Activated CD8-positive, alpha-beta T cell treated with anti-CD3 and anti-CD28 coated beads, Interleukin-2, amount 10 ng/mL, durations not matched to agents 7 days and 5 days (primary cell): ENCODE results near the gene PPM1L. TPM values are rescaled to one million over a fixed set of nuclear protein-coding genes. Genes with fewer than 3 reads are reported as not detected.
"Not testable (repeated sequence)": the region's sequence is repeated elsewhere in the genome, so short reads cannot be mapped to it uniquely, and the experiment has no call there.

ENCODE experiments used
- ATAC-seq: fragments of 150-1000 bp; cut with Tn5 transposase; one replicate; pipeline ENCODE4 v1.10.0; 2021; ENCODE audit warnings: moderate library complexity
- CTCF ChIA-PET: fragments of 350-600 bp; sonication (Branson Sonifier 250); formaldehyde crosslinking; loops from one replicate; lab custom pipeline; 2021; ENCODE audit warnings: antibody characterized with exemption; lab: Charles Lee
- POLR2A ChIA-PET: fragments of 350-600 bp; sonication (Branson Sonifier 250); formaldehyde crosslinking; loops from one replicate; lab custom pipeline; 2021; ENCODE audit warnings: antibody characterized with exemption; lab: Charles Lee
- DNase-seq: peaks from one replicate; pipeline ENCODE4 v3.0.0-alpha.2; 2020
- H3K27ac Mint-ChIP-seq: one replicate; pipeline ENCODE4 v1.8.0; 2021; ENCODE audit warnings: mild to moderate bottlenecking, mixed read lengths
- H3K27me3 Mint-ChIP-seq: one replicate; pipeline ENCODE4 v1.8.0; 2021; ENCODE audit warnings: low read depth, mixed read lengths
- H3K36me3 Mint-ChIP-seq: one replicate; pipeline ENCODE4 v1.8.0; 2021; ENCODE audit warnings: low read depth, mixed read lengths
- H3K4me1 Mint-ChIP-seq: one replicate; pipeline ENCODE4 v1.8.0; 2021; ENCODE audit warnings: low read depth, mixed read lengths
- H3K4me3 Mint-ChIP-seq: one replicate; pipeline ENCODE4 v1.8.0; 2021; ENCODE audit warnings: mild to moderate bottlenecking, mixed read lengths
- H3K9me3 Mint-ChIP-seq: one replicate; pipeline ENCODE4 v1.8.0; 2022; ENCODE audit warnings: mixed read lengths; ENCODE audit not compliant: insufficient read depth
- total RNA-seq, 2 experiments: library from RNA; stranded (reverse); gene quantifications; one replicate each; pipeline ENCODE4 v1.2.3, GENCODE V29; 2021

Gene PPM1L
- 1 to 10 TPM; 3.8 to 3.9 TPM for total RNA-seq

- Mint-ChIP-seq H3K27me3 (peaks cover 23% of the 10 kb centered on the region), H3K4me1 (peaks cover 31% of the 10 kb centered on the region), H3K4me3 (peak within 1 kb of the TSS; percentile 96), H3K27ac (peak within 1 kb of the TSS; percentile 95), H3K36me3 (no peaks in the 10 kb centered on the region), H3K9me3 (no peaks in the 10 kb centered on the region)
- DNase-seq (peak; percentile 60), ATAC-seq (peak; percentile 62)
- POLR2A ChIA-PET = interaction anchor here (0.6 to 0.8 kb wide), 2 partner anchors 13 to 275 kb away, joined by 3 read pairs; no protein-coding TSS in a partner anchor
- CTCF ChIA-PET = interaction anchor here (0.7 to 1.6 kb wide), 3 partner anchors 10 to 186 kb away, joined by 3 read pairs; no protein-coding TSS in a partner anchor
These were observed at the start of gene PPM1L for GRCh38 chr3:160755776-160756304. PPM1L (plus strand) TSS chr3:160756231.

GRCh38 chr3:160707187-160707794 lies 48.7 kb upstream of the PPM1L start:
- Mint-ChIP-seq H3K27me3 (peaks cover 26% of the 10 kb centered on the region), H3K36me3 (no peaks in the 10 kb centered on the region), H3K27ac (no peak overlapping the region), H3K9me3 (no peaks in the 10 kb centered on the region), H3K4me3 (no peak overlapping the region), H3K4me1 (no peaks in the 10 kb centered on the region)
- ATAC-seq = peak; percentile 57
- DNase-seq = peak; percentile 45
- ChIA-PET POLR2A (no interaction called here), CTCF (interaction anchor here (2.9 kb wide), 1 partner anchor 235 kb away, joined by 37 read pairs; no protein-coding TSS in a partner anchor)

GRCh38 chr3:160709477-160710182 lies 46.4 kb upstream of the PPM1L start:
- Mint-ChIP-seq H3K9me3 (no peaks in the 10 kb centered on the region), H3K27ac (no peak overlapping the region), H3K27me3 (peaks cover 20% of the 10 kb centered on the region), H3K4me3 (no peak overlapping the region), H3K36me3 (no peaks in the 10 kb centered on the region), H3K4me1 (no peaks in the 10 kb centered on the region)
- POLR2A ChIA-PET = no interaction called here
- ATAC-seq (no peak), DNase-seq (no peak)
- CTCF ChIA-PET = interaction anchor here (0.8 to 2.9 kb wide), 2 partner anchors 219 to 232 kb away, joined by 3 to 37 read pairs; no protein-coding TSS in a partner anchor

- H3K4me1 Mint-ChIP-seq, ATAC-seq, H3K4me3 Mint-ChIP-seq, POLR2A ChIA-PET, DNase-seq, H3K9me3 Mint-ChIP-seq, CTCF ChIA-PET, H3K36me3 Mint-ChIP-seq, H3K27ac Mint-ChIP-seq: not testable (repeated sequence)
- H3K27me3 Mint-ChIP-seq = peaks cover 12% of the 10 kb centered on the region
These were observed 42.9 kb upstream of the PPM1L start for GRCh38 chr3:160713144-160713543.

- Mint-ChIP-seq H3K4me3 (no peak overlapping the region), H3K27me3 (peaks cover 18% of the 10 kb centered on the region), H3K4me1 (no peaks in the 10 kb centered on the region), H3K9me3 (no peaks in the 10 kb centered on the region), H3K27ac (no peak overlapping the region), H3K36me3 (no peaks in the 10 kb centered on the region)
- DNase-seq (no peak), ATAC-seq (no peak)
- ChIA-PET CTCF (no interaction called here), POLR2A (no interaction called here)
These were observed 36.3 kb upstream of the PPM1L start for GRCh38 chr3:160719710-160720109.

- POLR2A ChIA-PET = no interaction called here
- H3K27me3 Mint-ChIP-seq = peaks cover 18% of the 10 kb centered on the region
- no peak overlapping the region for H3K4me3 Mint-ChIP-seq
- no peaks in the 10 kb centered on the region for H3K4me1 Mint-ChIP-seq
- no peaks in the 10 kb centered on the region for H3K9me3 Mint-ChIP-seq
- DNase-seq (no peak), ATAC-seq (no peak)
- H3K27ac Mint-ChIP-seq = no peak overlapping the region
- no peaks in the 10 kb centered on the region for H3K36me3 Mint-ChIP-seq
- CTCF ChIA-PET = no interaction called here
These were observed 35.8 kb upstream of the PPM1L start for GRCh38 chr3:160720123-160720746.

- Mint-ChIP-seq H3K4me3 (no peak overlapping the region), H3K27me3 (peaks cover 18% of the 10 kb centered on the region), H3K27ac (no peak overlapping the region), H3K36me3 (no peaks in the 10 kb centered on the region), H3K4me1 (no peaks in the 10 kb centered on the region), H3K9me3 (no peaks in the 10 kb centered on the region)
- no peak for ATAC-seq
- DNase-seq = no peak
- POLR2A ChIA-PET = no interaction called here
- CTCF ChIA-PET = no interaction called here
These were observed 33.7 kb upstream of the PPM1L start for GRCh38 chr3:160722331-160722730.

- ChIA-PET POLR2A (no interaction called here), CTCF (no interaction called here)
- Mint-ChIP-seq H3K36me3 (no peaks in the 10 kb centered on the region), H3K27me3 (peaks cover 18% of the 10 kb centered on the region), H3K9me3 (no peaks in the 10 kb centered on the region), H3K4me1 (no peaks in the 10 kb centered on the region), H3K27ac (no peak overlapping the region), H3K4me3 (no peak overlapping the region)
- ATAC-seq = no peak
- no peak for DNase-seq
These were observed 30.7 kb upstream of the PPM1L start for GRCh38 chr3:160725338-160725737.

- ChIA-PET CTCF (no interaction called here), POLR2A (no interaction called here)
- ATAC-seq = no peak
- no peaks in the 10 kb centered on the region for H3K4me1 Mint-ChIP-seq
- no peak overlapping the region for H3K4me3 Mint-ChIP-seq
- peaks cover 9% of the 10 kb centered on the region for H3K27me3 Mint-ChIP-seq
- no peak overlapping the region for H3K27ac Mint-ChIP-seq
- no peaks in the 10 kb centered on the region for H3K9me3 Mint-ChIP-seq
- no peak for DNase-seq
- no peaks in the 10 kb centered on the region for H3K36me3 Mint-ChIP-seq
These were observed 20.2 kb upstream of the PPM1L start for GRCh38 chr3:160735826-160736225.

- H3K4me3 Mint-ChIP-seq = no peak overlapping the region
- no peaks in the 10 kb centered on the region for H3K36me3 Mint-ChIP-seq
- H3K4me1 Mint-ChIP-seq = no peaks in the 10 kb centered on the region
- DNase-seq = no peak
- CTCF ChIA-PET = no interaction called here
- no peak overlapping the region for H3K27ac Mint-ChIP-seq
- H3K9me3 Mint-ChIP-seq = no peaks in the 10 kb centered on the region
- POLR2A ChIA-PET = no interaction called here
- no peak for ATAC-seq
- H3K27me3 Mint-ChIP-seq = peaks cover 16% of the 10 kb centered on the region
These were observed 18.0 kb upstream of the PPM1L start for GRCh38 chr3:160738048-160738447.

- Mint-ChIP-seq H3K4me3 (no peak overlapping the region), H3K36me3 (no peaks in the 10 kb centered on the region), H3K9me3 (no peaks in the 10 kb centered on the region), H3K27ac (no peak overlapping the region), H3K27me3 (peaks cover 20% of the 10 kb centered on the region), H3K4me1 (no peaks in the 10 kb centered on the region)
- no peak for ATAC-seq
- ChIA-PET CTCF (no interaction called here), POLR2A (no interaction called here)
- no peak for DNase-seq
These were observed 17.0 kb upstream of the PPM1L start for GRCh38 chr3:160739079-160739478.

- Mint-ChIP-seq H3K4me3 (no peak overlapping the region), H3K4me1 (no peaks in the 10 kb centered on the region), H3K27ac (no peak overlapping the region), H3K9me3 (no peaks in the 10 kb centered on the region), H3K27me3 (peaks cover 32% of the 10 kb centered on the region), H3K36me3 (no peaks in the 10 kb centered on the region)
- no peak for DNase-seq
- CTCF ChIA-PET = no interaction called here
- no peak for ATAC-seq
- POLR2A ChIA-PET = interaction anchor here (0.6 kb wide), 1 partner anchor 10 kb away, joined by 3 read pairs; no protein-coding TSS in a partner anchor
These were observed 9.1 kb upstream of the PPM1L start for GRCh38 chr3:160746976-160747375.
